Left ventricle myocardium inferior (tissue), 1 donor: ENCODE data around the gene GRM7. TPM values are rescaled to one million over a fixed set of nuclear protein-coding genes. Genes with fewer than 3 reads are reported as not detected.

Experiments
- DNase-seq: peaks from one replicate; pipeline ENCODE4 v3.0.0-alpha.2; 2020
- H3K27ac ChIP-seq: fragments of 200-600 bp; replicated peaks from 2 replicates; pipeline ENCODE4 v1.8.0; 2021
- H3K27me3 ChIP-seq: fragments of 200-600 bp; 2 replicates; pipeline ENCODE4 v1.8.0; 2021; ENCODE audit warnings: low read depth
- H3K36me3 ChIP-seq: fragments of 200-600 bp; 2 replicates; pipeline ENCODE4 v1.8.0; 2021
- H3K4me1 ChIP-seq: fragments of 200-600 bp; 2 replicates; pipeline ENCODE4 v1.8.0; 2021
- H3K4me3 ChIP-seq: fragments of 200-600 bp; 2 replicates; pipeline ENCODE4 v1.8.0; 2021; ENCODE audit warnings: mild to moderate bottlenecking, moderate library complexity
- H3K9me3 ChIP-seq: fragments of 200-600 bp; replicated peaks from 2 replicates; pipeline ENCODE4 v1.8.0; 2021
- CTCF ChIP-seq: fragments of 200-600 bp; IDR thresholded peaks from 2 replicates; pipeline ENCODE4 v1.8.0; 2021; ENCODE audit warnings: antibody characterized with exemption, mild to moderate bottlenecking, borderline replicate concordance
- intact Hi-C: fragments of 100-400 bp; cut with micrococcal nuclease; formaldehyde crosslinking; loops from one replicate; pipeline ENCODE4 v1.11.0; 2022
- total RNA-seq: library from RNA; stranded (reverse); fragmentation: NEBNext Ultra II Directional; extraction: Animal tissue kit (Norgen Biotek cat#: 25700); gene quantifications from one replicate; pipeline ENCODE4 v1.2.1, GENCODE V29; 2021
- donor health status: DM: no; HTN: yes; CAD: no; lungs with severe emphysema.

The GRM7 gene
- total RNA-seq, 1 donor from 2014 or later = not detected

- Histone ChIP-seq H3K36me3 (no peaks in the 10 kb centered on the region), H3K27me3 (no peaks in the 10 kb centered on the region), H3K4me3 (no peak overlapping the region), H3K4me1 (no peaks in the 10 kb centered on the region), H3K9me3 (no peaks in the 10 kb centered on the region), H3K27ac (no peak overlapping the region)
- DNase-seq = no peak
- TF ChIP-seq CTCF = no peak
- intact Hi-C loops = no loop called here
These were observed 835.4 kb downstream of the GRM7 start for GRCh38 chr3:7696320-7696719.

GRCh38 chr3:7697548-7697947, 836.6 kb downstream of the GRM7 start:
- no peaks in the 10 kb centered on the region for H3K36me3 ChIP-seq
- no peaks in the 10 kb centered on the region for H3K27me3 ChIP-seq
- H3K27ac ChIP-seq = no peak overlapping the region
- DNase-seq = no peak
- H3K4me3 ChIP-seq = no peak overlapping the region
- no peak for TF ChIP-seq CTCF
- H3K9me3 ChIP-seq = no peaks in the 10 kb centered on the region
- intact Hi-C loops = no loop called here
- H3K4me1 ChIP-seq = no peaks in the 10 kb centered on the region

- intact Hi-C loops = no loop called here
- no peaks in the 10 kb centered on the region for H3K27me3 ChIP-seq
- no peaks in the 10 kb centered on the region for H3K36me3 ChIP-seq
- no peak overlapping the region for H3K27ac ChIP-seq
- TF ChIP-seq CTCF = no peak
- no peaks in the 10 kb centered on the region for H3K9me3 ChIP-seq
- no peak overlapping the region for H3K4me3 ChIP-seq
- H3K4me1 ChIP-seq = no peaks in the 10 kb centered on the region
- DNase-seq = no peak
These were observed 839.6 kb downstream of the GRM7 start for GRCh38 chr3:7700539-7700938.

GRCh38 chr3:7700977-7701376, 840.1 kb downstream of the GRM7 start:
- Histone ChIP-seq H3K9me3 (no peaks in the 10 kb centered on the region), H3K27me3 (no peaks in the 10 kb centered on the region), H3K4me1 (no peaks in the 10 kb centered on the region), H3K36me3 (no peaks in the 10 kb centered on the region), H3K4me3 (no peak overlapping the region), H3K27ac (no peak overlapping the region)
- no peak for DNase-seq
- no peak for TF ChIP-seq CTCF
- intact Hi-C loops = no loop called here

GRCh38 chr3:7707187-7707586, 846.3 kb downstream of the GRM7 start:
- Histone ChIP-seq H3K36me3 (no peaks in the 10 kb centered on the region), H3K4me1 (no peaks in the 10 kb centered on the region), H3K27me3 (no peaks in the 10 kb centered on the region), H3K9me3 (no peaks in the 10 kb centered on the region), H3K27ac (no peak overlapping the region), H3K4me3 (no peak overlapping the region)
- no peak for TF ChIP-seq CTCF
- intact Hi-C loops = no loop called here
- DNase-seq = no peak
